ENCODE measurements around the gene TMEM44.

TMEM44 gene

GRCh38 chr3:194664857-194665256, 31.6 kb upstream of the TMEM44 start:
- DNase-seq (ENCODE audit: low read depth): peak; percentile 82
- TF ChIP-seq CTCF (conservative IDR thresholded peaks at IDR 0.05; ENCODE audit: low read depth, low read length): peak; percentile 44
- no peak overlapping the region for H3K4me3 ChIP-seq (ENCODE audit: low read depth, low read length)

- no peak overlapping the region for H3K4me3 ChIP-seq (ENCODE audit: low read depth, low read length)
- no peak for DNase-seq (ENCODE audit: low read depth)
- no peak for TF ChIP-seq CTCF (conservative IDR thresholded peaks at IDR 0.05; ENCODE audit: low read depth, low read length)
These were observed 28.7 kb upstream of the TMEM44 start for GRCh38 chr3:194661946-194662345.

- TF ChIP-seq CTCF (conservative IDR thresholded peaks at IDR 0.05; ENCODE audit: low read depth, low read length): no peak
- H3K4me3 ChIP-seq (ENCODE audit: low read depth, low read length): no peak overlapping the region
- no peak for DNase-seq (ENCODE audit: low read depth)
These were observed 28.2 kb upstream of the TMEM44 start for GRCh38 chr3:194661374-194661773.

GRCh38 chr3:194659778-194660177, 26.6 kb upstream of the TMEM44 start:
- no peak for TF ChIP-seq CTCF (conservative IDR thresholded peaks at IDR 0.05; ENCODE audit: low read depth, low read length)
- H3K4me3 ChIP-seq (ENCODE audit: low read depth, low read length): no peak overlapping the region
- DNase-seq (ENCODE audit: low read depth): no peak

- TF ChIP-seq CTCF (conservative IDR thresholded peaks at IDR 0.05; ENCODE audit: low read depth, low read length): no peak
- H3K4me3 ChIP-seq (ENCODE audit: low read depth, low read length): no peak overlapping the region
- DNase-seq (ENCODE audit: low read depth): peak; percentile 57
These were observed 25.4 kb upstream of the TMEM44 start for GRCh38 chr3:194658477-194659242.

- no peak overlapping the region for H3K4me3 ChIP-seq (ENCODE audit: low read depth, low read length)
- DNase-seq (ENCODE audit: low read depth): no peak
- TF ChIP-seq CTCF (conservative IDR thresholded peaks at IDR 0.05; ENCODE audit: low read depth, low read length): no peak
These were observed 24.2 kb upstream of the TMEM44 start for GRCh38 chr3:194657439-194657838.

- no peak overlapping the region for H3K4me3 ChIP-seq (ENCODE audit: low read depth, low read length)
- DNase-seq (ENCODE audit: low read depth): no peak
- TF ChIP-seq CTCF (conservative IDR thresholded peaks at IDR 0.05; ENCODE audit: low read depth, low read length): no peak
These were observed 21.2 kb upstream of the TMEM44 start for GRCh38 chr3:194654443-194654842.
